HG03139 (cell line): Measurements from ENCODE around the gene NEBL.

Source experiments
- ATAC-seq: cut with Tn5 transposase; IDR thresholded peaks from one replicate; pipeline ENCODE4 v1.9.1; 2021; ENCODE audit not compliant: unreplicated experiment

The NEBL gene

DNA sequence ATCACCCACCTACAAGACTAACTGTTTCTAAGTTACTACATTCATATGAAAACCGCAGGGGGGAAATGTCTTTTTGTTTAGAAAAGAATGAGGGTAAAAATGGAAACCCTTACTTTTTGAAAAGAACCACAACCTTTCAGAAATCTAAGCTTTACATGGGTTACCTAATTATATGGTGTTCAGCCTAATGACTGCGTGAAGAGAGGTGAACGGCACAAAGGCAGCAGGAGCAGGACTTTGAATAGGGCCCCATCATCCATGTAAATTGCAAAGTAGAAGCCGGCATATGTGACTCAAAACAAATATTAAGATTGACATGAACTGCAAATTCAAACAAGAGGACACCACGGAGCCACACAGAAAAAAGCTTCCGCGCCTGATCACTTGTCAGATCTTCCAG, 25.1 kb downstream of the NEBL start:
- ATAC-seq = no peak

DNA sequence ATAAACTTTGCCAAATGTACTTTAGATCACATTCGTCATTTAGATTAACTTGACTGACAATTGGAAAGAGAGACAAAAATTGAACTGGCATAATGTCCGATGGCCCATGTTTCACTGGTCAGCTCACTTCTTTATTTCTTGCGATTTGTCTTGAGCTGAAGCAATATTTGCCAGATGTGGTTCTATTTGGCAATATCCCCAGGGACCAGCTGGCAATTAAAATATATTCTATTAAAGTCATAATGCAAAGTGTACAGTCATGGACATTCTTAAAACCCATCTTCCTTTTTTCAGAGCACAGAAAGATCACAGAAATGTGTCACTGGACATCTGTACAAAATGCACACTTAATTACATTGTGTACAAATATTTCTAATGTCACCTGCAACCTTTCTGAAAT, 26.3 kb downstream of the NEBL start:
- no peak for ATAC-seq

DNA sequence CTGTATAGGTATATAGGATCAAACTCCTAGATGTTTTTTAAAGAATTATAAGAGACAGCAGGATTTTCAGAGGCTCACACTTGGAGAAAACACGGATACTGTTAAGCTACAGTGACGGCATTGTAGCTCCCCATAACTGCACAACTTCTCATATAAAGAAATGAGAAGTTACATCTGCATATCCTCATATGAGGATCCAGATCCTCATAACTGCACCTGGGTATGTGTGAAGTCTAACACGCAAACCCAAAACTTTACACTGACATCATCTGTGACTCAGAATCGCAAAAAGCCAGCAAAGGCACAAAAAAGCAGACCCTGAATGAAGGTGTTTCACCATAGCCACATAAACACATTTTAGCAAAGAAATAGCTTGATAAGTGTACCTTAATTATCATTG, 34.1 kb downstream of the NEBL start:
- no peak for ATAC-seq

DNA sequence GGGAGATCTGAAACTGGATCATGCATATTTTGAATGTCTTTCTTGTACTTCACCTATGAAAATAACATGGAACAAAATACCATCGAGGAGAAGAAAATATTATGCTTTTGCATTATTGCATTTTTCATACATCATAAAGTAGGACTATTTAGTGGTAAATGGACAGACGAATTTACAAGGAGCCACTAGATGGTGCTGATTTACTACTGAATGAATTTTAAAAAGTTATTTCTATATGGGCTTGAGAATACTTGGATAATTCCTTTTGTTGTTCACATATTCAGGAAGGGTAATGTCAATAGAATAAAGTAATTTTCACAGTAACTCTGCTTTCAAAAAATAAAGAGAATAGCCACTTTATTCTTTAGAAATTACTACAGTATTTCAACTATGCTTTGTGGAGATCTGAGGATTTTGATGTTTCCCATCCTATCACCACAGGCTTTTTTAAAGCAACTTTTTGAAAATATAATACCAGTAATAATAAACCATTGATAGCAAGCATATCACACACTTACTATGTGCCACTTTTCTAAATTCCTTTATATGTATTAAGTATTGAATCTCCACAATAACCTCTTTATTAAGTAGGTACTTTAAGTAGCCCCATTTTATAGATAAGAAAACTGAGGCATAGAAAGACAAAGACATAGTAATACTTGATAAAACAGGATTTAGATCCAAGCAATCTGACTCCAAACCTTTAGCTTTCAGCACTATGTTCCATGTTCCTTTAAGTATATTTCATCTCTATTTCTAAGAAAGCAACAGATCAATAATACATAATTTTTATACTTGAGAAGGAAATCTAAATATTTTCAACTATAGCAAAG, 38.6 kb downstream of the NEBL start:
- ATAC-seq = no peak

DNA sequence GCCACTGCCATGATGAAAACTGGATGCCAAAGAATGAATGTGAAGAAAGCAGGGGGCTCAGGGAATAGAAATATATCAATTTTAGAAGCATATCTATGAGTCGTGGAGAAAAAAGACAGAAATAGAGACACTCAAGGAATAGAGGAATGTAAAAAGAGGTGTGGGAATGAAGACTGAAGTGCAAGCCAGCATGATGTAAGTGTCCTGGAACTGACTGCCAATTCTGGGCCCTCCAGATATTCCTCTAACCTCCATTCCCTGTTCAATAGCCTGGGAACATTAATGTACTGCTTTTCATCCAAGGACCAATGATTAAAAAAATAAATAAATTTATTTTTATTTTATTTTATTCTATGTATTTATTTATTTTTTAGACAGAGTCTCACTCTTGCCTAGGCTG, 40.6 kb downstream of the NEBL start:
- ATAC-seq = no peak

DNA sequence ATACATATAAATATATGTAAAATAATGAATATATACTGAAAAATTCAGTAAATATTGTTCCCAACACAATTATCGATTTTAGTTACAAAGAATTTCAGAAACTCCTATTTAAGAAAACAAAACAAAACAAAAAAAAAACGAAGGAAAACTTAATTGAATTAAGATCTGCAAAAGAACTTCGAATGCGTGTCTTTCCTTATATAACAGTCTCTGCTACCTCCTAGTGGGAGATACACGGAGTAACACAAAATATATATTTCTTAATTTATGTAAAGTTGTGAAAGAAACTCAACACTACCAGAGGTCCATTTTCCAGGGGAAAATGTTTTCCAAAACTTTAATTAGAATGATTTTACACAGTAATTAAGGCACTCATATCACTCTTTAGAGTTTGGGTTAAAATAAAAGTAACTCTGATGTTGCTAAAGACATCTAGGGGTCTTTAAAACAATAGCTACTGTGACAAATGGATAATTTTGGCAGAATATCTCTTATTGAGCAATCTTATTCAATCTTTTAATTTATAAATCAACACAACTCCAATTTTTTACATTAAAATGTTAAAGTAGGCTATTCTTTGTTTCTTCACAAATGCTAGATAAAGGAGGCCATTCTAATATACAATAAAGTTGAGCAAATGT, 41.6 kb downstream of the NEBL start:
- no peak for ATAC-seq

DNA sequence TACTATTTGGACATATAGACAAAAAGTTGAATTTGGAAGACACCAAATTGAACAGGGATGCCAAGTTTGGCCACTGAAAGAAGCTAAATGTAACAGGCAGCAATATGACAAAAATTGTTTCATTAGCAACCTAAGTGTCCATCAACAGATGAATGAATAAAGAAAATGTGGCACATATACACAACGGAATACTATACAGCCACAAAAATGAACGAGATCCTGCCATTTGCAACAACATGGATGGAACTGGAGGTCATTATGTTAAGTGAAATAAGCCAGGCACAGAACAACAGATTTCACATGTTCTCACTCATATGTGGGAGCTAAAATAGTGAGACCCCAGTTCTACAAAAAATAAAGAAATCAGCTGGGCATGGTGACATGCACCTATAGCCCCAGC, 43.8 kb downstream of the NEBL start:
- ATAC-seq = no peak

DNA sequence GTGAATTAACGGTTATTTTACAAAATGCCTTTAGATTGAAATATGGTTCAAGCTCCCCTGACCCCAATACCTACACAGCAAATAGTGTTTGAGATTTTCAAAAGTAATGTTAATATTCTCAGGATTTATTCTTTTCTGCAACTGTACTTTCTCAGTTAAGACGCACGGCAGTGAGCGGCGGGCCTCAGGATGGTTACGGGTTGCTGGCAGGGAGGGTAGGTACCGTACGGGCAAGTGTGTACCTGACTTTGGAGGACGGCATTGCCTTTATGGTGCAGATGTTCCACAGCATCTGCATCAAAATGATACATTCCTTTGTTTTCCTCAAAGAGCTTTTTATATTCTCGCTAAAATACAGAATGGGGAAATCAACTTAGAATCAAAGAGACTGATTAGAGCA, 44.8 kb downstream of the NEBL start:
- no peak for ATAC-seq

DNA sequence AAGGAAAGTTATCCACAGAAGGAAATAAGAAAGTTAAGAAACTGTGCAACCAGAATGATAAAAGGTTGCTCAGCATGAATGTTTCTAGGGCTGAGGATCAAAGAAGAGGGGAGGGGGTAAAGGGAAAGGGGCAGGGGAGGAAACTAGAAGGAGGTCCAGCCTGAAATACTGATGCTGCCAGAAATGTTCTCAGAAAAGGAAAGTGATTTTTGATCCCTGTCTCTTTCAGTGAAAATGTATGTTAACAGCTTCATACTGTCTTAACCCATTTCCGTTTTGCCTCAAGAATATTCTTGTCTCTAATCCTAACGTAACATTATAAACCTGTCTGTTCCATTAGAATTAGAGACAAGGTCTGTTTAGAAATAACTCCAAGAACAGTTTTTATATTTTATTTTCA, 49.6 kb downstream of the NEBL start:
- no peak for ATAC-seq

DNA sequence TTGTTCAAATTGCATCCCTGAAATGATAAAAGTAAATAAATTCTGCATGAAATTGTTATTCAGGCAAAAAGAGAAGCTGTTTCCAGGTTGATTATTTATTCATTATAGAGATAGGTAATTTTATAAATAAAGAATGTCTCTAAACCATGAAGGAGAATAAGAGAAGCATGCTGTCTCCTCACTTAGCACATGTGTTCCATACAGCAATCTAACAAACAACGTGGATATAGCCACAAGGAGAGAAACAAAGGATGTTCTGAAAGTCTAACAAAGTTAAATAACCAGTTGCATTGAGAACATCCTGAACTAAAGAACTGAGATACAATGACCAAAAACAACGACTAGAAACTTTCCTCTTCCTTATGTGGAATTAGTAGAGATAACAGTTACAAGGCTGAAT, 50.8 kb downstream of the NEBL start:
- ATAC-seq = no peak

DNA sequence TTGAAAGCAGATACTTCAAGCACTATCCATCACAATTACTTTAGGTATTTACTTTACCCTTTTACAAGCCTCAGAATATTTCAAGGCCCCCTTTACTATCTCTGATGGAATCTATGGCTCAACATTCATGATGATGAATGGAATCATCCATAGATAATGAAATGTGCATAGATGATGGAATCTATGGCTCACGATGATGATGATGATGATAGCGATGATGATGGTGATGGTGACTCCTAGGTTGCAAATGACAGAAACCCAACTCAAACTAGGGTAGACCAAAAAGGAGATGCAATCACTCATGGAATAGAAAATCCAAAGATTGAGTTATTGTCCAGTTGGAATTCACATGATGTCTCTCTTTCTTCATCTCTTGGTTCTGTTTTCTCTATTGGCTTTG, 55.7 kb downstream of the NEBL start:
- no peak for ATAC-seq

DNA sequence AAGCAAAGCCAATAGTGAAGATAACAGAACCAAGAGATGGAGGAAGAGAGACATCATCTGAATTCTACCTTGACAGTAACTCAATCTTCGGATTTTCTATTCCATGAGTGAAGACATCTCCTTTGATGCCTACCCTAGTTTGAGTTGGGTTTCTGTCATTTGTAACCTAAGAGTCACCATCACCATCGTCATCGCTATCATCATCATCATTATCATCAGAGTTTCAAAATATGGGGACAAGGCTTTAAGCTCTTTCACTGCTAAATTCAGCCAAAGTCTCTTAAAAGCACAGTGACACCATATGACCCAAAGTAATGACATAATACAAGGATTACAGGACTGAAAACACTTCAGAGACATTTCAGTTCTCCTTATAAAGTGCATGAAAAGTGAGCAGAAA, 57.2 kb downstream of the NEBL start:
- ATAC-seq = no peak

DNA sequence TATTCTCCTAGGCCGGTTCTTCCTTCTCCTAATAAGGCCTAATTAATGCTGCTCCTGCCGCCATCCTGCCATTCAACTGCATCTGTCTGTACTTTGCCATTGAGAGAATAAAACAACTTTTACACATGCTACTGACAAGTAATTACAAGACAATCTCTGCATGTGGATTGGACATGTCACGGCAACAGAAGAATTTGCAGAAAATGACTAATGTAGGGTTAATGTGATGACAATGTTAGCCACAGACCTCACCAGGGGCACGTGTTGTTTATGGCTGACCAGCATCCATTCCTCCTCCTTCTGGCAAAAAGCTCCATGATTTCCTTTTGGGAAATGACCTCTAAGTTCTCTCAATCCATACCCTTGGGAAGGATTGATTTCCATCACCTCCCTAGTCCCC, 58.0 kb downstream of the NEBL start:
- ATAC-seq = no peak

DNA sequence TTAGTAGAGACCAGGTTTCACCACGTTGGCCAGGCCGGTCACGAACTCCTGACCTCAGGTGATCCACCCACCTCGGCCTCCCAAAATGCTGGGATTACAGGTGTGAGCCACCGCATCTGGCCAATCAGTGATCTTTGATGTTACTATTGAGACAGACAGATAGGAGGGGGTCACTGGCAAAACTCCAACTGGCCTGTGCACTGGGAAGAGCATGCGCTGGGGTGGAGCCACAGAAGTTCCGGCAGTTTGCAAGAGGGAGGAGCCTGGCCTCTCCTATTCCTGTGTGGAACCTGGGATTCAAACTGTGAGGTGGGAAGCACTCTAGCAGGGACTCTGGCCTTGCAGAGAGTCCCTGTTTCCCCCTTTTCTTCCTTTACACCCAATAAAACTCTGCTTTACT, 60.7 kb downstream of the NEBL start:
- ATAC-seq = no peak

DNA sequence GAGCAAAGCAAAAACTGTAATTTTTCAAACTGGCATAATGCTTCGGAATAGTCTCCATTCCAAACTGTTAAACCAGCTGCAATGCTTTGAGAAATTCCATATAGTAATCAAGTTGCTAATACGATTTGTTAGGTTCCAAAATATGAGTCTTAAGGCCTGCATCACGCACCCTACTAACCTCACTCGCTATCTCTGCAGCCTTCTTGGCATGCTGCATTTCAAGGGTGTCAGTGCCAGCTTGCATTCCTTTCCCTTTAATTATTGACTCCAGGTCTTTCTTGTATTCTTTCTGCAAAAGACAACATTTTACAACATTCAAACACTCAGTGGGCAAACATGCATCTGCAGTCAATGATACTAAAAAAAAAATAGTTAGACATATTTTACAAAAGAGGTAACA, 61.8 kb downstream of the NEBL start:
- ATAC-seq = no peak

DNA sequence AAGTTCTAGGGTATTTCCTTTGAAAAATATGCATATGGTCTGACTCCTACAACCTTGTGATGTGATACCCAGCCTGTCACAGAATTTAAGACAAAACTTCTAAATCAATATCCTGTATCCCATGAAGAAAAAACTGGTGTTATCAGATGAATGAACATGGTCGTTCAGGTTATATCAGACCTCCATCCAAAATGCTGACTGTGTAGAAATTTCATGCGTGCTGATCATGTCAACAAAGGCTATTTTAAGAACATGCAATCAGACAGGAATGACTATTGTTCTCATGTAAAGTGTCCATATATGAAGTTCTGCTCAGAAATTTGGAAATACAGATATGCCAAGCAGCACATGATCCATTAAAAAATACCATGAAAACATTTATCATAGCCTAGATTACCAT, 62.3 kb downstream of the NEBL start:
- ATAC-seq = no peak

DNA sequence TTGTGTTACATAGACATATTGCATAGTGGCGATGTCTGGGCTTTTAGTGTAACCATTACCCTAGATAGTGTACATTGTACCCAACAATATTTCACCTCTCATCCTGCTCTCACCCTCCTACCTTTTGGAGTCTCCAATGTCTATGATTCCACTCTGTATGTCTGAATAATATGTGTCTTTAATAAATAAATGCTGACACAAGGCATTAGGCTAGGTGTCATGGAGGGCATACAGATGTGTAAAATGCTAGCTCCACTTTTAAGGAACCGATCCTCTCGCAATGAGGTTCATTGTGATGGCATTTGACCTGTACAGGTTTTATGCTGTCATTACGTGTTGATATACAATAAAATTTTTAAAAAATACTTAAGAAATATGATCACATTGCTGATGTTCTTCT, 74.3 kb downstream of the NEBL start:
- ATAC-seq = no peak

DNA sequence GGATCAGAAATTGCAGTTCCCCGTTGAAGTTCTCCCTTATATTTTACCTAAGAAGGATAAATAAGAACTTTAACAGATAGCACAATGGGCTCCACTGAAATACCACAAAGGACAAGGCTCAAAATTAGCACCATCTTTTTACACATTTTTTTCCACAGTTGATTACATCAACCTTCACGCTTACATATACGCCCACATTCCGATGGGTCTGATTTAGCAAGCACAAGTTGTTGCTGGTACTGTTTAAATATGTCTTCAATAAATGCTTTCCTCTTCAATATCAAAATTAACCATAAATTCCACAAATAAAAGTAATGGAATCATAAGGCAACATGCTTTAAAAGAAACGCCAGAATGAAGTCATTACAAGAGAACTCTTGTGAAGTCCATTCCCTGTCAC, 79.5 kb downstream of the NEBL start:
- no peak for ATAC-seq

DNA sequence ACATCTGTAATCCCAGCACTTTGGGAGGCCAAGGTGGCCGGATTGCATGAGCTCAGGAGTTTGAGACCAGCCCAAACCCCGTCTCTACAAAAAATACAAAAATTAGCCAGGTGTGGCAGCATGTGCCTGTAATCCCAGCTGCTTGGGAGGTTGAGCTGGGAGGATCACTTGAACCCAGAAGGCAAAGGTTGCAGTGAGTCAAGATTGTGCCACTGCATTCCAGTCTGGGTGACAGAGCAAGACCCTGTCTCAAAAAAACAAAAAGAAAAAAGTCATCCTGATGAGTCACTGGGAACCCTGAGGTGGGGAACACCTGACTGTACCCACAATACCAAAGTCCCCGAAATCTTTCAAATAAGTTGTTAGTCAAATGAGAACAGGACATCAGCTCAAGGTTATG, 80.0 kb downstream of the NEBL start:
- ATAC-seq = no peak

DNA sequence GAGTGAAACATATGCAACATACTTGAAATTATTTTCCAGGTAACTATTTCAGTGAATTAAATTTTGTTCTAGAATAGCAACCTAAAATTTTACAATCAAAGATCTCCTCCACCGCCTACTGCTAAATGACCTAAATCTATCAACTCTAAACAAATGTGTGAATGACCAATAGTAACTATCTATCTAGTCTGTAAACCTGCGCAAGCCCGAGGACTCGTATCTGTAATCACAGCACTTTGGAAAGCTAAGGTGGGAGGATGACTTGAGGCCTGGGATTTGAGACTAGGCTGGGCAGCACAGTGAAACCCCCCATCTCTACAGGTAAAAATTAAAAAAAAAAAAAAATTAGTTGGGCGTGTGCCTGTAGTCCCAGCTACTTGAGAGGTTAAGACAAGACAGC, 83.0 kb downstream of the NEBL start:
- ATAC-seq = no peak

DNA sequence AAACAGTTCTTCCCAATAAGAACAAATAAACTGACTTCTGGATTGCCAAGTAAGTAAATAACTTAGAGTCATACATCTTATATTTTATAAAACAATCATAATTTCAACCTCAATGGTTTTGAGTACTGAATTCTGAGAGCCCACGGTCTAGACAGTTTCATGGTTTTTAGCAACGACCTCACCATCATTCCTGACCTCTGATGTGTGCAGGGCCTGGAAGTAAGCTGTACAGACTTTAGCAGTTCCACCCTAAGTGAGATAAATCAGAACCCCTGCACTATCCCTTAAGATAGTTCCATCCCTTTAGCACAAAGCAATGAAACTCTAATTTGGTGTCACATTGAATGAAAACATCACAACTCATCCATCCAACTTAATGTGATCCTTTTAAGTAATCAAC, 86.0 kb downstream of the NEBL start:
- ATAC-seq = no peak

DNA sequence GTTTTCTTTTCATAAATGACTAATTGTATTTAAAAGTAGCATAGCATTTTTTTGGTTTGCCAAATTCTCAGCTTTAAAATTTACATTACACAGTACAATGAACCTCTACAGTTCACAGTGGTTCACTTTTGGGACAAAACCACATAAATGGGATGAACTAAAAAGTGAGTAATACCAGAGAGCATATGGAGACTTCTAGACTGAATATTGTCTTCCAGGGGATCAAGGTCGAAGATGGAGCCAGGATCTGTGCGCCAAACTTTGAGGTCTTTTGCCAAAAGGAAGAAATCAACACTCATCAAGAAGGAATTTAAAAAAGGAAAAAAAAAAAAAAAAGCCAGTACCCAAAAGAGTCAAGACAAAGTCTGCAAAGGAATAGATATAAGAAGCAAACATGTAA, 87.5 kb downstream of the NEBL start:
- ATAC-seq = no peak

DNA sequence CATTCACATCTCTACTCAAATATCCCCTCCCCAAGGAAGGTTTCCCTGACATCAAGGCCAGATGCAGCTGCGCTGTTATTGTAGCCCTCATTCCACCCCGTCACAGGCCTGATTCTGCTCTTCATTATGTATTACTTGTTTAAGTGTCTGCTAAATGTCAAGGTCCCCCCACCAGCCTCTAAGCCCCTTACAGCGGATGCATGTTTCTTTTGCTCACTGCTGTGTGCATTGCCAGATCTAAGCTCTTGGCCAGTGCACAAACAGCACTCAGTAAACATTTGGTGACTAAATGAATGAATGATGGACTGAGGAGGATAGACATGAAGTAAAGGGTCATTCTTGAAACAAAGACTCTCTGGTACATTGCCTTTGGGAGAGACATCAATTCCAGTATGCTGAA, 90.6 kb downstream of the NEBL start:
- no peak for ATAC-seq
